GM13977 (cell line): ENCODE results near the gene KRT15.

ENCODE experiments used
- DNase-seq: peaks from one replicate; pipeline ENCODE4 v3.0.0; 2012; ENCODE audit warnings: low spot score
- in situ Hi-C: fragments of 300-500 bp; cut with MboI; formaldehyde crosslinking; loops from one replicate; pipeline ENCODE4 v1.12.0; 2022; ENCODE audit warnings: low sequenced_read_pairs, low pct_unique_long_range_greater_than_20kb, mixed read lengths, inconsistent platforms; ENCODE audit not compliant: unreplicated experiment
- TF ChIP-seq, protein P1 (sequence below): IDR thresholded peaks from 2 replicates; pipeline ENCODE4 v1.5.1; 2012; ENCODE audit warnings: mild to moderate bottlenecking, control low read depth; ENCODE audit not compliant: insufficient read depth; ENCODE audit errors: extremely low read depth, missing control alignments

KRT15 gene

DNA sequence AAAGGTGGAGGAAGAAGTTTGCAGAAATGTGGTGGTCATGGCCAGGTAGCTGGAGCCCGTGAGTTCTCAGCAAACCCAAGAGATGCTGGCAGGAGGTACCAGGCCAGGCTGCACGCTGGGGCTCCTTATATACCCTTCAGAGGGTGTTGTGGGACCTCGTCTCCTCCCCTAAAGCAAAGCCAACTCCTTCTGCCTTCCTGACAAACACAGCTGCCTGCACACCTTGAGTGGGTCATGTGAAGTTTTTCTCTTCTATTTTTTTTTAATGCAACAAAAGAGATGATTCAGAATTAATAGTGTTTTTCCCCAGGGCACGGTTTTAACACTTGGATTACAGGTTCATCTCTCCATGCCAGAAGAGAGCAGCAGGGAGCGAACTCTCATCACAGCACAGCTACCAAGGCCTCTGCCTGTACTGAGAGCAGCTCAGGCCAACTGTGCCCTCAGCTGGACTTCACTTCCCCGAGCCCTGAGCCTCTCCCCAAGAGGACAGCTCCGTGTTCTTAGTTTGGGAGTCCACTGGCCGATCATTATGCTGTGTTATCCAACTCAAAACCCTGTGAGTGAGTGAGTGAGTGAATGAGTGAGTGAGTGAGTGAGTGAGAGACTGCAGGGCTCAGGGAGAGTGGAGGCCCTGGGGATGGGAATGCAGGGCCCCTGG is at the start of gene KRT15:
Gene KRT15, minus strand, starts transcription at position 102 of the 661 bp plus-strand sequence. Its CDS starts 63 bp downstream, at position 39.
- in situ Hi-C loops, result no loop called here
- DNase-seq, result no peak
- TF ChIP-seq, protein P1, sequence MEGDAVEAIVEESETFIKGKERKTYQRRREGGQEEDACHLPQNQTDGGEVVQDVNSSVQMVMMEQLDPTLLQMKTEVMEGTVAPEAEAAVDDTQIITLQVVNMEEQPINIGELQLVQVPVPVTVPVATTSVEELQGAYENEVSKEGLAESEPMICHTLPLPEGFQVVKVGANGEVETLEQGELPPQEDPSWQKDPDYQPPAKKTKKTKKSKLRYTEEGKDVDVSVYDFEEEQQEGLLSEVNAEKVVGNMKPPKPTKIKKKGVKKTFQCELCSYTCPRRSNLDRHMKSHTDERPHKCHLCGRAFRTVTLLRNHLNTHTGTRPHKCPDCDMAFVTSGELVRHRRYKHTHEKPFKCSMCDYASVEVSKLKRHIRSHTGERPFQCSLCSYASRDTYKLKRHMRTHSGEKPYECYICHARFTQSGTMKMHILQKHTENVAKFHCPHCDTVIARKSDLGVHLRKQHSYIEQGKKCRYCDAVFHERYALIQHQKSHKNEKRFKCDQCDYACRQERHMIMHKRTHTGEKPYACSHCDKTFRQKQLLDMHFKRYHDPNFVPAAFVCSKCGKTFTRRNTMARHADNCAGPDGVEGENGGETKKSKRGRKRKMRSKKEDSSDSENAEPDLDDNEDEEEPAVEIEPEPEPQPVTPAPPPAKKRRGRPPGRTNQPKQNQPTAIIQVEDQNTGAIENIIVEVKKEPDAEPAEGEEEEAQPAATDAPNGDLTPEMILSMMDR, result no peak

GRCh38 chr17:41567317-41567716 is 48.6 kb upstream of the KRT15 start:
- in situ Hi-C loops, result no loop called here
- TF ChIP-seq, protein P1, result no peak
- no peak for DNase-seq

GRCh38 chr17:41565338-41565737 is 46.6 kb upstream of the KRT15 start:
- in situ Hi-C loops, result no loop called here
- DNase-seq, result no peak
- TF ChIP-seq, protein P1, result no peak

- TF ChIP-seq, protein P1, result no peak
- in situ Hi-C loops, result no loop called here
- no peak for DNase-seq
These were observed 45.0 kb upstream of the KRT15 start for GRCh38 chr17:41563607-41564170.

- TF ChIP-seq, protein P1, result no peak
- DNase-seq, result no peak
- in situ Hi-C loops, result no loop called here
These were observed 42.9 kb upstream of the KRT15 start for GRCh38 chr17:41561554-41561953.

DNA sequence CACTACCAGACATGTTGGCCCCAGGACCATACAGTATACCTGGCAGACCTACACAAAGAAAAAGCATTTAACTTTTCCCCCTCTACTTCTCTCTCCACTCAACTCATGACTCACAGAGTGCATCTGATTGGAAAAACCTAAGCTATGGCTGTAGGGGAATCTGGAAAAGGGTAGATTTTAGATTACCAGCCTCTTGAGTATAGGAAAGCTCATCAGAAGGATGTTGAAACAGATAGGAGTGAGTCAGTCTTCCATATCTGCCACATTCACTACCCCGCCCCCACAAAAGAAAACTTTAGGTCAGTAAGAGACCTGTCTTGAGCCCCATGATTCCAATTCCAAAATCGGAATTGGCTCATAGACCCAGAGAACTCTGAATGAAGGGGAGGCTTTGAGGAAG is 40.9 kb upstream of the KRT15 start:
- TF ChIP-seq, protein P1, result no peak
- in situ Hi-C loops, result no loop called here
- DNase-seq, result no peak
